ENCODE results near the gene MYPOP. TPM values are rescaled to one million over a fixed set of nuclear protein-coding genes. Genes with fewer than 3 reads are reported as not detected.
A peak's percentile ranks its signal among the peaks of the same experiment; 100 is the strongest.

The MYPOP gene
- polyA plus RNA-seq, 1 experiment: 1.8 TPM

- Histone ChIP-seq H3K36me3 (ENCODE audit: control insufficient read depth, insufficient read depth, low read length) (peaks cover 22% of the 10 kb centered on the region), H3K4me3 (ENCODE audit: low read depth, low read length) (no peak overlapping the region), H3K27me3 (ENCODE audit: control insufficient read depth, insufficient read depth, low read length) (no peaks in the 10 kb centered on the region)
- no peak for DNase-seq (ENCODE audit: low read depth)
- CTCF ChIA-PET: interaction anchor here (1.2 kb wide), 1 partner anchor 12 kb away, joined by 3 read pairs; no protein-coding TSS in a partner anchor
- POLR2A ChIA-PET: no interaction called here
- TF ChIP-seq CTCF (IDR thresholded peaks at IDR 0.05; ENCODE audit: insufficient read depth, low read depth, low read length): no peak
Measured at GRCh38 chr19:45852983-45853382, 49.4 kb downstream of the MYPOP start.

- TF ChIP-seq CTCF (IDR thresholded peaks at IDR 0.05; ENCODE audit: insufficient read depth, low read depth, low read length): no peak
- Histone ChIP-seq H3K27me3 (ENCODE audit: control insufficient read depth, insufficient read depth, low read length) (no peaks in the 10 kb centered on the region), H3K36me3 (ENCODE audit: control insufficient read depth, insufficient read depth, low read length) (peaks cover 28% of the 10 kb centered on the region), H3K4me3 (ENCODE audit: low read depth, low read length) (no peak overlapping the region)
- CTCF ChIA-PET: interaction anchor here (0.5 to 1.2 kb wide), 2 partner anchors 36 to 91 kb away, joined by 3 to 5 read pairs; no protein-coding TSS in a partner anchor
- POLR2A ChIA-PET: no interaction called here
- DNase-seq (ENCODE audit: low read depth): no peak
Measured at GRCh38 chr19:45852145-45852750, 50.2 kb downstream of the MYPOP start.

- ChIA-PET POLR2A (no interaction called here), CTCF (interaction anchor here (0.6 to 3.8 kb wide), 4 partner anchors 14 to 131 kb away, joined by 3 to 15 read pairs (median 4); no protein-coding TSS in a partner anchor)
- peaks cover 30% of the 10 kb centered on the region for H3K36me3 ChIP-seq (ENCODE audit: control insufficient read depth, insufficient read depth, low read length)
- no peak overlapping the region for H3K4me3 ChIP-seq (ENCODE audit: low read depth, low read length)
- no peaks in the 10 kb centered on the region for H3K27me3 ChIP-seq (ENCODE audit: control insufficient read depth, insufficient read depth, low read length)
- peak; percentile 35 for TF ChIP-seq CTCF (IDR thresholded peaks at IDR 0.05; ENCODE audit: insufficient read depth, low read depth, low read length)
- no peak for DNase-seq (ENCODE audit: low read depth)
Measured at GRCh38 chr19:45848922-45849321, 53.5 kb downstream of the MYPOP start.

- H3K36me3 ChIP-seq (ENCODE audit: control insufficient read depth, insufficient read depth, low read length): peaks cover 33% of the 10 kb centered on the region
- no peaks in the 10 kb centered on the region for H3K27me3 ChIP-seq (ENCODE audit: control insufficient read depth, insufficient read depth, low read length)
- POLR2A ChIA-PET: no interaction called here
- H3K4me3 ChIP-seq (ENCODE audit: low read depth, low read length): no peak overlapping the region
- DNase-seq (ENCODE audit: low read depth): no peak
- TF ChIP-seq CTCF (IDR thresholded peaks at IDR 0.05; ENCODE audit: insufficient read depth, low read depth, low read length): no peak
- CTCF ChIA-PET: interaction anchor here (0.8 to 3.8 kb wide), 3 partner anchors 9 to 30 kb away, joined by 3 to 15 read pairs (median 4); no protein-coding TSS in a partner anchor
Measured at GRCh38 chr19:45847663-45848062, 54.8 kb downstream of the MYPOP start.

GRCh38 chr19:45842198-45842597, 60.2 kb downstream of the MYPOP start:
- Histone ChIP-seq H3K4me3 (ENCODE audit: low read depth, low read length) (no peak overlapping the region), H3K36me3 (ENCODE audit: control insufficient read depth, insufficient read depth, low read length) (peaks cover 28% of the 10 kb centered on the region), H3K27me3 (ENCODE audit: control insufficient read depth, insufficient read depth, low read length) (no peaks in the 10 kb centered on the region)
- POLR2A ChIA-PET: no interaction called here
- CTCF ChIA-PET: interaction anchor here (1.4 to 3.7 kb wide), 2 partner anchors 11 to 25 kb away, joined by 3 to 24 read pairs; no protein-coding TSS in a partner anchor
- TF ChIP-seq CTCF (IDR thresholded peaks at IDR 0.05; ENCODE audit: insufficient read depth, low read depth, low read length): no peak
- DNase-seq (ENCODE audit: low read depth): no peak

Other genes starting within 250 kb of the MYPOP start
- gene GIPR, start 234.4 kb downstream of the MYPOP start, polyA plus RNA-seq (2011; rRNA removed): 0.54 and 1.1 TPM in 2 replicates
- 518 and 777 TPM in 2 replicates for gene SNRPD2, start 210.7 kb downstream of the MYPOP start, polyA plus RNA-seq (2011; rRNA removed)
- gene QPCTL, start 209.9 kb downstream of the MYPOP start, polyA plus RNA-seq (2011; rRNA removed): 12.6 and 16.8 TPM in 2 replicates
- gene FBXO46, start 171.7 kb downstream of the MYPOP start, polyA plus RNA-seq (2011; rRNA removed): 2.0 and 2.3 TPM in 2 replicates
- gene MEIOSIN, start 169.2 kb downstream of the MYPOP start, polyA plus RNA-seq (2011; rRNA removed): not detected in 2 replicates
- gene SIX5, start 133.4 kb downstream of the MYPOP start, polyA plus RNA-seq (2011; rRNA removed): 6.6 and 12.5 TPM in 2 replicates
- gene DMPK, start 120.1 kb downstream of the MYPOP start, polyA plus RNA-seq (2011; rRNA removed): 86.2 and 131 TPM in 2 replicates
- 20.3 and 28.6 TPM in 2 replicates for gene DMWD, start 109.8 kb downstream of the MYPOP start, polyA plus RNA-seq (2011; rRNA removed)
- not detected in 2 replicates for gene RSPH6A, start 87.3 kb downstream of the MYPOP start, polyA plus RNA-seq (2011; rRNA removed)
- 45.8 and 60.2 TPM in 2 replicates for gene SYMPK, start 39.5 kb downstream of the MYPOP start, polyA plus RNA-seq (2011; rRNA removed)
- gene FOXA3, start 38.3 kb downstream of the MYPOP start, polyA plus RNA-seq (2011; rRNA removed): not detected in 2 replicates
- gene IRF2BP1, start 16.5 kb downstream of the MYPOP start, polyA plus RNA-seq (2011; rRNA removed): 7.1 and 11.9 TPM in 2 replicates
- not detected in 2 replicates for gene NANOS2, start 12.2 kb upstream of the MYPOP start, polyA plus RNA-seq (2011; rRNA removed)
- gene NOVA2, start 71.3 kb upstream of the MYPOP start, polyA plus RNA-seq (2011; rRNA removed): 0.01 TPM in 2 replicates
- 6.7 and 8.4 TPM in 2 replicates for gene CCDC61, start 92.9 kb upstream of the MYPOP start, polyA plus RNA-seq (2011; rRNA removed)
- not detected in 2 replicates for gene PGLYRP1, start 120.4 kb upstream of the MYPOP start, polyA plus RNA-seq (2011; rRNA removed)
- gene IGFL4, start 138.4 kb upstream of the MYPOP start, polyA plus RNA-seq (2011; rRNA removed): not detected in 2 replicates
- gene IGFL3, start 222.1 kb upstream of the MYPOP start, polyA plus RNA-seq (2011; rRNA removed): not detected in 2 replicates
- gene IGFL2, start 245.6 kb upstream of the MYPOP start, polyA plus RNA-seq (2011; rRNA removed): not detected in 2 replicates

Data from BJ (cell line).